ENCODE measurements around the gene RIN2. TPM values are rescaled to one million over a fixed set of nuclear protein-coding genes. Genes with fewer than 3 reads are reported as not detected.

Gene RIN2
- total RNA-seq, 4 donors from 2014 or later = 64.5 to 89.4 (median 77.5) TPM

GRCh38 chr20:19720991-19721390 lies 37.1 kb upstream of the RIN2 start:
- WGBS, 2 donors = 95 to 96% methylated on average over 18 of the region's 18 CpGs
- intact Hi-C loops (cut with DNase I) = no loop called here
- H3K4me1 ChIP-seq = no peaks in the 10 kb centered on the region
- H3K27me3 ChIP-seq = no peaks in the 10 kb centered on the region
- no peak for DNase-seq
- no peak overlapping the region for H3K4me3 ChIP-seq (replicated peaks in 1 of 3)
- no peak for TF ChIP-seq POLR2A (IDR thresholded peaks at IDR 0.05)
- TF ChIP-seq, protein P1, sequence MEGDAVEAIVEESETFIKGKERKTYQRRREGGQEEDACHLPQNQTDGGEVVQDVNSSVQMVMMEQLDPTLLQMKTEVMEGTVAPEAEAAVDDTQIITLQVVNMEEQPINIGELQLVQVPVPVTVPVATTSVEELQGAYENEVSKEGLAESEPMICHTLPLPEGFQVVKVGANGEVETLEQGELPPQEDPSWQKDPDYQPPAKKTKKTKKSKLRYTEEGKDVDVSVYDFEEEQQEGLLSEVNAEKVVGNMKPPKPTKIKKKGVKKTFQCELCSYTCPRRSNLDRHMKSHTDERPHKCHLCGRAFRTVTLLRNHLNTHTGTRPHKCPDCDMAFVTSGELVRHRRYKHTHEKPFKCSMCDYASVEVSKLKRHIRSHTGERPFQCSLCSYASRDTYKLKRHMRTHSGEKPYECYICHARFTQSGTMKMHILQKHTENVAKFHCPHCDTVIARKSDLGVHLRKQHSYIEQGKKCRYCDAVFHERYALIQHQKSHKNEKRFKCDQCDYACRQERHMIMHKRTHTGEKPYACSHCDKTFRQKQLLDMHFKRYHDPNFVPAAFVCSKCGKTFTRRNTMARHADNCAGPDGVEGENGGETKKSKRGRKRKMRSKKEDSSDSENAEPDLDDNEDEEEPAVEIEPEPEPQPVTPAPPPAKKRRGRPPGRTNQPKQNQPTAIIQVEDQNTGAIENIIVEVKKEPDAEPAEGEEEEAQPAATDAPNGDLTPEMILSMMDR (IDR thresholded peaks at IDR 0.05) = no peak
- no peaks in the 10 kb centered on the region for H3K9me3 ChIP-seq
- no peaks in the 10 kb centered on the region for H3K36me3 ChIP-seq
- H3K27ac ChIP-seq = no peak overlapping the region

GRCh38 chr20:19723051-19723450 lies 35.0 kb upstream of the RIN2 start:
- no peaks in the 10 kb centered on the region for H3K9me3 ChIP-seq
- no peak for DNase-seq
- H3K4me3 ChIP-seq (replicated peaks in 1 of 3) = no peak overlapping the region
- intact Hi-C loops (cut with DNase I) = no loop called here
- WGBS, 2 donors = 89 to 95% methylated on average over 4 of the region's 4 CpGs
- H3K4me1 ChIP-seq = no peaks in the 10 kb centered on the region
- H3K27me3 ChIP-seq = no peaks in the 10 kb centered on the region
- H3K36me3 ChIP-seq = no peaks in the 10 kb centered on the region
- TF ChIP-seq, protein P1 (IDR thresholded peaks at IDR 0.05) = no peak
- TF ChIP-seq POLR2A (IDR thresholded peaks at IDR 0.05) = no peak
- H3K27ac ChIP-seq = no peak overlapping the region

GRCh38 chr20:19723813-19724430 lies 34.1 kb upstream of the RIN2 start:
- Histone ChIP-seq H3K27ac (no peak overlapping the region), H3K36me3 (no peaks in the 10 kb centered on the region), H3K4me3 (replicated peaks in 1 of 3) (no peak overlapping the region), H3K4me1 (no peaks in the 10 kb centered on the region), H3K27me3 (no peaks in the 10 kb centered on the region), H3K9me3 (no peaks in the 10 kb centered on the region)
- DNase-seq = no peak
- WGBS, 2 donors = 84 to 93% methylated on average over 11 of the region's 11 CpGs
- intact Hi-C loops (cut with DNase I) = no loop called here
- no peak for TF ChIP-seq POLR2A (IDR thresholded peaks at IDR 0.05)
- TF ChIP-seq, protein P1 (IDR thresholded peaks at IDR 0.05) = no peak

DNA sequence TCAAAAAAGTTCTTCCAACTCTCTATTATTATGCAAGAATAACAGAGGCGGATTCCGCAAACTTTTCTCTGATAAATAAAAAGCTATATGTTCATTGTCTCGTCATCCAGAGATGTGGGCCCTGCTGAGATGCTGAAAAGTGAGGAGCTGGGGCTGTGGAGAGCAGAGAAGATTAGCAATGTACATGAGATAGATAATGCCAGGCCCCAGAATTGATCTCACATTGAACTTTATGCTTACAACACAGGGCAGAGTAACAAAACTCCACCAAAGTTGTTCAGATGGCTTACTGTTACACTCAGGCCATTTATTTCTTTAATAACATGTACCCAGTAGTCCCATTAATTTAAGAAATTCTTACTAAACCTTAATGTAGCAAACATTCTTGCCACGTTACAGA lies 32.7 kb upstream of the RIN2 start:
- 92 to 98% methylated on average over 4 of the region's 4 CpGs for WGBS, 2 donors
- no peak for DNase-seq
- intact Hi-C loops (cut with DNase I) = no loop called here
- no peak overlapping the region for H3K4me3 ChIP-seq (replicated peaks in 1 of 3)
- H3K36me3 ChIP-seq = no peaks in the 10 kb centered on the region
- H3K9me3 ChIP-seq = no peaks in the 10 kb centered on the region
- TF ChIP-seq, protein P1 (IDR thresholded peaks at IDR 0.05) = no peak
- TF ChIP-seq POLR2A (IDR thresholded peaks at IDR 0.05) = no peak
- no peak overlapping the region for H3K27ac ChIP-seq
- no peaks in the 10 kb centered on the region for H3K4me1 ChIP-seq
- no peaks in the 10 kb centered on the region for H3K27me3 ChIP-seq

DNA sequence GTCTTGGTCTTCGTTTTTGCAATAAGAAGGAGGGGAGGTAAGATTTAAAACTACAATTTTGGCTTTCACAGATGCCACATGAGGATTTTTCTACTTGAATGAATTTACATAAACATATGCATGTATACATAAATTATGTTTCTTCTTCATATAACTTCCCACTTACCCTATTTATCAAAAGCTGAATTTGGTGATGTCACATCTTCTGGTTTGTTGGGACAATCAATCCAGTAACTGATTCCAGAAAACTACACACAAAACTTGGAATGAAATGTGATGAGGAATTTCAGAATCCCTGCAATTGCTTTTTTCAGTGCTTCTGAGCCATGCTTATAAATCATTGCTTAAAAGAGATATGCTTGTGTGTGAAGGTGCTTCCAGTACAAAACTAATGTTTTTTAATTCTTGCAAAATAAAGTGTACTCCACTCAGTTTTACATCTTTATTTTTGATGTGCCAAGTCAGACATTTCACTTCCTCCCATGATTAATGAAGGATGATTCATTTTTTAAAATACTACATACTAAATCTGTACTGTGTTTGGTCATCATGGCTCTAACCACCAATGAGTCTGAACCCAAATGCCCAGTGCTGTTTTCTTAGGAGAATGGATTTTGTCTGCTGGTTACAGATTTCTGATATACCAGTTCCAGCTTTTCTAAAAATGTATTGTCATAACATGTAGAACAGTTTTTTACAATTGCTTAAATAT lies 32.1 kb upstream of the RIN2 start:
- no peaks in the 10 kb centered on the region for H3K4me1 ChIP-seq
- no peak overlapping the region for H3K4me3 ChIP-seq (replicated peaks in 1 of 3)
- H3K27ac ChIP-seq = no peak overlapping the region
- DNase-seq = no peak
- intact Hi-C loops (cut with DNase I) = no loop called here
- no peak for TF ChIP-seq POLR2A (IDR thresholded peaks at IDR 0.05)
- TF ChIP-seq, protein P1 (IDR thresholded peaks at IDR 0.05) = no peak
- no peaks in the 10 kb centered on the region for H3K36me3 ChIP-seq
- no peaks in the 10 kb centered on the region for H3K27me3 ChIP-seq
- WGBS, 2 donors = 88 to 90% methylated on average over 1 of the region's 1 CpG
- no peaks in the 10 kb centered on the region for H3K9me3 ChIP-seq

All from thyroid gland (tissue), 4 donors.